LHCN-M2 (cell line): Measurements from ENCODE around the gene FBF1. TPM values are rescaled to one million over a fixed set of nuclear protein-coding genes. Genes with fewer than 3 reads are reported as not detected.
A peak's percentile ranks its signal among the peaks of the same experiment; 100 is the strongest.

Experiments
- DNase-seq: peaks from one replicate; pipeline ENCODE4 v3.0.0-alpha.2; 2012; ENCODE audit warnings: low read depth
- total RNA-seq: library from RNA; depleted of rRNA; stranded (reverse); fragments of >200 nt; gene quantifications from 2 replicates; pipeline ENCODE4 v1.2.3, GENCODE V29; 2014

The FBF1 gene
- total RNA-seq, 1 experiment from 2014 or later: 19.7 TPM

- DNase-seq: no peak
These were observed 23.5 kb downstream of the FBF1 start for GRCh38 chr17:75917141-75917916.

- no peak for DNase-seq
These were observed 25.6 kb downstream of the FBF1 start for GRCh38 chr17:75915268-75915667.

GRCh38 chr17:75914643-75915267, 26.1 kb downstream of the FBF1 start:
- DNase-seq: no peak

GRCh38 chr17:75913537-75914210, 27.2 kb downstream of the FBF1 start:
- no peak for DNase-seq

GRCh38 chr17:75910699-75911098, 30.1 kb downstream of the FBF1 start:
- DNase-seq: no peak

- DNase-seq: no peak
These were observed 31.0 kb downstream of the FBF1 start for GRCh38 chr17:75909812-75910274.

GRCh38 chr17:75909051-75909811, 31.6 kb downstream of the FBF1 start:
- DNase-seq: no peak

GRCh38 chr17:75908201-75908600, 32.6 kb downstream of the FBF1 start:
- DNase-seq: no peak

- no peak for DNase-seq
These were observed 34.5 kb downstream of the FBF1 start for GRCh38 chr17:75906143-75906884.

GRCh38 chr17:75904749-75905521, 35.9 kb downstream of the FBF1 start, which contains the start of gene MRPL38:
MRPL38 (minus strand) TSS chr17:75904884; CDS start chr17:75904875, 9 bp downstream.
- peak; percentile 91 for DNase-seq

- DNase-seq: no peak
These were observed 38.4 kb downstream of the FBF1 start for GRCh38 chr17:75902406-75902805.

GRCh38 chr17:75901727-75902126, 39.1 kb downstream of the FBF1 start:
- DNase-seq: no peak

GRCh38 chr17:75900691-75901533, 39.9 kb downstream of the FBF1 start:
- DNase-seq: no peak

GRCh38 chr17:75899767-75900468, 40.9 kb downstream of the FBF1 start:
- no peak for DNase-seq

- DNase-seq: no peak
These were observed 41.5 kb downstream of the FBF1 start for GRCh38 chr17:75899353-75899752.

- no peak for DNase-seq
These were observed 42.1 kb downstream of the FBF1 start for GRCh38 chr17:75898791-75899190.

- no peak for DNase-seq
These were observed 42.8 kb downstream of the FBF1 start for GRCh38 chr17:75898065-75898464.

- no peak for DNase-seq
These were observed 43.5 kb downstream of the FBF1 start for GRCh38 chr17:75897160-75898019.
